ENCODE data around the gene IMPG2.
"Not testable (repeated sequence)": the region's sequence is repeated elsewhere in the genome, so short reads cannot be mapped to it uniquely, and the experiment has no call there.

The IMPG2 gene

GRCh38 chr3:101325393-101326134 is 5.2 kb upstream of the IMPG2 start:
- no peak for TF ChIP-seq CTCF (IDR thresholded peaks at IDR 0.05; ENCODE audit: low read depth, low read length)
- H3K4me3 ChIP-seq (replicated peaks in 1 of 2; ENCODE audit: low read depth in 2 of 2, low read length in 2 of 2) = no peak overlapping the region
- no peak for DNase-seq (ENCODE audit: low read depth in 2 of 2)

- H3K4me3 ChIP-seq (replicated peaks in 1 of 2; ENCODE audit: low read depth in 2 of 2, low read length in 2 of 2) = no peak overlapping the region
- no peak for TF ChIP-seq CTCF (IDR thresholded peaks at IDR 0.05; ENCODE audit: low read depth, low read length)
- no peak for DNase-seq (ENCODE audit: low read depth in 2 of 2)
Observed at GRCh38 chr3:101319531-101319930, 844 bp downstream of the IMPG2 start.

GRCh38 chr3:101312545-101312944 is 7.8 kb downstream of the IMPG2 start:
- TF ChIP-seq CTCF (IDR thresholded peaks at IDR 0.05; ENCODE audit: low read depth, low read length) = no peak
- DNase-seq (ENCODE audit: low read depth in 2 of 2) = no peak
- H3K4me3 ChIP-seq (replicated peaks in 1 of 2; ENCODE audit: low read depth in 2 of 2, low read length in 2 of 2) = no peak overlapping the region

GRCh38 chr3:101311676-101312075 is 8.7 kb downstream of the IMPG2 start:
- TF ChIP-seq CTCF (IDR thresholded peaks at IDR 0.05; ENCODE audit: low read depth, low read length) = no peak
- no peak for DNase-seq (ENCODE audit: low read depth in 2 of 2)
- H3K4me3 ChIP-seq (replicated peaks in 1 of 2; ENCODE audit: low read depth in 2 of 2, low read length in 2 of 2) = no peak overlapping the region

- TF ChIP-seq CTCF (IDR thresholded peaks at IDR 0.05; ENCODE audit: low read depth, low read length) = no peak
- no peak overlapping the region for H3K4me3 ChIP-seq (replicated peaks in 1 of 2; ENCODE audit: low read depth in 2 of 2, low read length in 2 of 2)
Observed at GRCh38 chr3:101310978-101311375, 9.4 kb downstream of the IMPG2 start.

GRCh38 chr3:101308147-101308772 is 12.1 kb downstream of the IMPG2 start:
- not testable (repeated sequence) for H3K4me3 ChIP-seq (replicated peaks in 1 of 2; ENCODE audit: low read depth in 2 of 2, low read length in 2 of 2); DNase-seq (ENCODE audit: low read depth in 2 of 2)

More at GRCh38 chr3:101310978-101311375, 9.4 kb downstream of the IMPG2 start:
- DNase-seq (ENCODE audit: low read depth in 2 of 2) = no peak

GRCh38 chr3:101303836-101304235 is 16.5 kb downstream of the IMPG2 start:
- TF ChIP-seq CTCF (IDR thresholded peaks at IDR 0.05; ENCODE audit: low read depth, low read length) = no peak
- no peak for DNase-seq (ENCODE audit: low read depth in 2 of 2)
- H3K4me3 ChIP-seq (replicated peaks in 1 of 2; ENCODE audit: low read depth in 2 of 2, low read length in 2 of 2) = no peak overlapping the region
